Sciatic nerve (tissue), 2 donors: ENCODE results near the gene NECAB2. TPM values are rescaled to one million over a fixed set of nuclear protein-coding genes. Genes with fewer than 3 reads are reported as not detected.

Experiments
- ATAC-seq: fragments of 200-7000 bp; cut with Tn5 transposase; one replicate; pipeline ENCODE4 v1.9.1; 2020; ENCODE audit warnings: mild to moderate bottlenecking, moderate library complexity
- DNase-seq: peaks from one replicate; pipeline ENCODE4 v3.0.0-alpha.2; 2020; ENCODE audit warnings: low spot score
- intact Hi-C: fragments of 100-400 bp; cut with DNase I; formaldehyde crosslinking; loops from one replicate; pipeline ENCODE4 v1.14.2; 2022
- total RNA-seq: library from RNA; stranded (reverse); fragmentation: NEBNext Ultra II Directional; extraction: Animal tissue kit (Norgen Biotek cat#: 25700); gene quantifications from one replicate; pipeline ENCODE4 v1.2.1, GENCODE V29; 2021
- donor health status: DM: no; HTN: no; CAD: no.
- donor health status: DM: no; HTN: no; CAD: no.

The NECAB2 gene
- total RNA-seq, 1 donor from 2014 or later = 0.80 TPM

- DNase-seq = no peak
- intact Hi-C loops = no loop called here
- no peak for ATAC-seq
Measured at GRCh38 chr16:84032458-84033178, 64.6 kb downstream of the NECAB2 start.

DNA sequence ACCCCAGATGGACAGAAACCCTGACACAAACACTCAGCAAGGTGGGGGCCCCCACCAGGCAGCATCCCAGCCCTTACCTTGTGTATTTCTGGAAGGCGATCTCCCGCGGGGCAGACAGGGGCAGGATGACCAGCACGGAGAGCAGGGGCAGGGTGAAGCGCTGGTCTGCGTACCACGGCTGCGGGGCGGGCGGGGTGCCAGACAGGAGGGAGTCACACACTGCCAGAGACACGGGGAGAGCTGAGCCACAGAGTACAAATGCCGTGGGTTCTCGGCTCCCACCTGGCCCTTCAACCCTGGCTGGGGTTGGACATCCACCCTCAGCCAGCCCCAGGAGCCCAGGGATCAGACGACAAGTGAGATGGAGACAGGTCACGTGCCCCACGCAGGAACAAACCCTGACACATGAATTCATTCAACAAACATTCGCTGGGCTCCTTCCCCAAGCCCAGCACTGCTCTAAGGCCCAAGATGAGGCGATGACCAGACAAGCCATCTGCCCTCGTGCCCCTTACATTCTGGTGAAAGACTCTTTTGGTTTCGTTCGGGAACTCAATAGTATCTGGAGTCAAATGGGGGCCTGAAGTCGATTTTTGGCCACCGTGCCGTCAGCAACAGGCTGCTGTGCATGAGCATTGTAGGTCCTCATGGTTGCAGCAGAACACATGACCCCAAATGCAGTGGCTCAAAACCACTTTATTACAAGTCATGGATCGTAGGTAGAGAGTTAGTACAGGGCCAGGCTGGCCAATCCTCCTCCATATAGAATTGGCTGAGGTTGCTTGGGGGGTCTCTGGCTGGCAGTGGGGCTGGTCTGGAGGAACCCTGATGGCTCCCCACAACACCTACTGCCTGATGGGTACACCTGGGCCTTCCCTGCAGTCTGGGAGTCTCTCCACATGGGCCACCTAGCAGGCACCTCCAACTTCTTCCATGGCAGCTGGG is 65.5 kb downstream of the NECAB2 start:
- ATAC-seq (no peak), DNase-seq (no peak)
- intact Hi-C loops = no loop called here

DNA sequence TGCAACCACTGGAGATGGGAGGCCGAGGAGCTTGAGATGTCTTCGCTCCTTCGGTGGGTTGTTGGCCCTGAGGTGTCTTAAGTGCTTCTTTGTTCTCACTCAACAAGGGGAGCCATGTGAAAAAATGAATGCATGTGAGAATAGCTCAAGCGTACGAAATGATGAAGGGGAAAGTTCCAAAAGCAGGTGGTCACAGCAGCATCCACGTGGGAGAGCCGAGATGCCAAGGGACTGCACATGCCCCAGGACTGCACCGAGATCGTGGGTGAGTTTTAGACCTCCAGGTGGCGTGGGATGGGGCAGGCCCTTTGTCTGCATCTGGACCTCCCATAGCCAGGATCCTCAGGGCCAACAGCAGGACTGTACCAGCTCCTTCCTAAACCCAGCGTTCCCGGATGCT is 66.5 kb downstream of the NECAB2 start:
- ATAC-seq = no peak
- intact Hi-C loops = no loop called here
- DNase-seq = no peak

DNA sequence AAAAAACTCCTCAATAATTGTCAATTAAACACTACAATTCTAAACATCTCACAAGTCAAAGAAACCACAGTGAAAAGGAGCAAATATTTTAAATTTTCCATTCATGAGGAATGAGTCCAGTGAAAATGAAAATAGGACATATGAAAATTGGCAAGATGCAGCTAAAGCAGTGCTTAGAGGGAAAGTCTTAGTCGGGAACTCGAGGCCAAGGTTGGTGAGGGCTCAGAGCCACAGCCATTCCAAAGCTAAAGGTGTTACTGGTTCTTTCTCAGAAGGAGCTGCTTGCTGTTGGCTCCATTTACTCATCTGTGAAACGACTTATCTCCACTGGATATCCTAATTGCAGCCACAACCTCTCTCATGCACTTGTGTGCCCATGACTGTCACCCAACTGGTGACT is 68.1 kb downstream of the NECAB2 start:
- intact Hi-C loops = no loop called here
- ATAC-seq (no peak), DNase-seq (no peak)

GRCh38 chr16:84036982-84037425 is 69.0 kb downstream of the NECAB2 start:
- ATAC-seq = no peak
- intact Hi-C loops = no loop called here

DNA sequence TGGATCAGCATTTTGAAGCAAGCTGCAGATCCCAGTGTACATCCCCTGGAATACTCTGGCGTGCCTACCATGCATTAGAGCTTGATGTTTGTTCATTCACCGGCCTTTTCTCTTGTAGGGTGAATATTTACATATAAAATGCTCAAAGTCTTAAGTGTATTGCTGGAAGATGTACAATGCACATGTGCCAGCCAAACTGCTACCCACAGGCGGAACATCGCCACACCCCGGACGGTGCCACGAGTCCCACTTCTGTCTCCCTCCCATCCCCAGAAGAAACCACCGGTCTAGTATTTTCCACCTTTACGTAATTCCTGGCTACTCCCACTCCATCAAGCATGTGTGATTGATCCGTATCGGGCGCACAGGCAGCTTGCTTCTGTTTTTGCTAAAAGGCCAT is 70.4 kb downstream of the NECAB2 start:
- DNase-seq (no peak), ATAC-seq (no peak)
- intact Hi-C loops = no loop called here

More at GRCh38 chr16:84036982-84037425, 69.0 kb downstream of the NECAB2 start:
- DNase-seq = no peak

DNA sequence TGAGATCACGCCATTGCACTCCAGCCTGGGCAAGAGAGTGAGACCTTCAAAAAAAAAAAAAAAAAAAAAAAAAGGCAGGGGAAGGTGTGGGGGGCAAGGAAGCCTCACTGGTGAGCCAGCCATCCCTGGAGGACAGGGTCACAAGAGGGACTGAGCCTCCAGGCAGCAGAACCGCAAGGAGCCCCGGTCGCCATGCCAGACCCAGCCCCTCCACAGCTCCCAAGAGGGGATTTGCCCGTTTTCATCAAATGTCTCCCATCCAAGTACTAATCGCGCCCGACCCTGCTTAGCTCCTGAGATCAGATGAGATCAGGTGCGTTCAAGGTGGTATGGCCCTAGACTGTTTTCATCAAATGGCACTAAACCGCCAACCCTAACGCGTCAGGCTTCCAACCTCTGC is 71.7 kb downstream of the NECAB2 start:
- intact Hi-C loops = no loop called here
- ATAC-seq (no peak), DNase-seq (no peak)

DNA sequence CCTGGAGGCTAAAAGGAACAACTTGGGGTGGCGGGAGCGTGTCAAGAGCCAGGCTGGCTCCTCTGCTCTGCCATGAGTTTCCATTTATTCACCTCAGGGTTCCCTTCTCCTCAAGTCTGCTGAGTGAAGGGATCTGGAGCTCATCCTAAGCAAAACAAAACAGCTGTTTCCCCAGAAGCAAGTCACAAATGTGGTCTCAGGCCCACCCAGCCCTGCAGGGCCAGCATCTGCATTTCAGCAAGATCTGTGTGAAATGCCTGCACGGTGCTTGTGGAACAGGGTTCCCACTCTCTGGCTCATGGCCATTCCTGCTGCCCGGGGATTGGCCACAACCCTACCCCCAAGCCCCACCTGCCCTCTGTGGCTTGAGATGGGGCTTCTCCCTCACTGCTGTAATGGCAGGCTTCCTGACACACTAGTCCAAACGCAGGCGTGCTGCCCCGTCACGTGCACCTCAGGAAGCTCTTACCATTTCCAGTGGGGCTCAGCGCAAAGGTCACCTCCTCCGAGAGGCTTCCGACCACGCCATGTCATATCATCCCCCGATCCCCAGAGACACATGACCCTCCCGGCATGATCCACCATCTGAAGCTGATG is 72.3 kb downstream of the NECAB2 start:
- no peak for DNase-seq
- intact Hi-C loops = no loop called here
- no peak for ATAC-seq

- intact Hi-C loops = no loop called here
- DNase-seq (no peak), ATAC-seq (peak; percentile 85)
Measured at GRCh38 chr16:84040823-84041820, 73.1 kb downstream of the NECAB2 start.

DNA sequence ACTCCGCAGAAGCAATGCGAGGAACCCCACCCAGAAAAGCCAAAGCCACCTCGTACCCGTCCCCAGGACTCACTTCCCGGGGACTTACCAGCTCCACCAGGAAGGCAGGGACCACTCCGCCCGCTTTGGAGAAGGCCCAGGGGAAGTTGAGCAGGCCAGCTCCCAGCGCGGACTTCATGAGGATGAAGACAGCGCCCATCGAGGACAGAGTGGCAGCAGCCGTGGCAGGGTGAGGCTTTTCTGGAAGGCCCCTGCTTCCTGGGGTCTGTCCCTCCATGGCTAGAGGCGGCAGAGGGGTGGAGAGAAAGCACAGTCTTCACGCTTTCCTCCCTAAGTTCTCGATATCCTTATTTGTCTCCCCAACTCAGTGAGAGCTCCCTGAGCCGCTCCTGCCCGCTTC is 73.8 kb downstream of the NECAB2 start:
- no peak for DNase-seq
- intact Hi-C loops = no loop called here
- no peak for ATAC-seq

DNA sequence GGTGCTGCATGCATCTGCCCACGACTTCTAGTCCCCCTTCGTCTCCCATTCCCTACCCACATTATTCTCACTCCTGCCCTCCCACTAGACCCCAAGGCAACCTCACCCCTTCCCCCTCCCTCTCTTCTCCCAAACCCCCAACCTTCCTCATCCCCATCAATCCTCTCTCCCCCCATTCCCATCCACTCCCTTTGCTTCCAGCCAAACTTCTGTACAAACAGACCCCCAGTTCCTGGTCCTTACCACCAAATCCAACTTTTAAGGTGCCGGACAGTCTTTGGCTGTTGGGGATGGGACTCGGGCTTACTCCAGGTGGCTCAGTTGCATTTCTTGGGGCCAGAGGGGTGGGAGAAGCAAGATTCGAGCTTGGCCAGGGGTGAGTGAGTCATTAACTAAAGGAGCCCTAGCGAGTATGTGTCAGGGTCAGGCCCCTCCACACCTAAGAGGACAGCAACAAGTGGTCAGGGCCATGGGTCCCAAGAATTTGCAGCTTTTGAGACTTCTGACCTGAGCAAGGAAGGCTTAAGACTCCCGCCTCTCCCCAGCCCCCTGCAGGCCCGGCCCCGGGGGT is 74.3 kb downstream of the NECAB2 start, which contains the start of gene SLC38A8:
Gene SLC38A8 (minus strand): TSS at position 488 of the 571 bp plus-strand sequence. CDS start 638 bp downstream, outside the sequence.
- ATAC-seq (no peak), DNase-seq (no peak)
- intact Hi-C loops = no loop called here

GRCh38 chr16:84042879-84043485 is 74.9 kb downstream of the NECAB2 start:
- ATAC-seq (no peak), DNase-seq (no peak)
- intact Hi-C loops = no loop called here

- ATAC-seq (no peak), DNase-seq (no peak)
- intact Hi-C loops = no loop called here
Measured at GRCh38 chr16:84043486-84044117, 75.6 kb downstream of the NECAB2 start.

- ATAC-seq (no peak), DNase-seq (no peak)
- intact Hi-C loops = no loop called here
Measured at GRCh38 chr16:84044118-84044488, 76.1 kb downstream of the NECAB2 start.

DNA sequence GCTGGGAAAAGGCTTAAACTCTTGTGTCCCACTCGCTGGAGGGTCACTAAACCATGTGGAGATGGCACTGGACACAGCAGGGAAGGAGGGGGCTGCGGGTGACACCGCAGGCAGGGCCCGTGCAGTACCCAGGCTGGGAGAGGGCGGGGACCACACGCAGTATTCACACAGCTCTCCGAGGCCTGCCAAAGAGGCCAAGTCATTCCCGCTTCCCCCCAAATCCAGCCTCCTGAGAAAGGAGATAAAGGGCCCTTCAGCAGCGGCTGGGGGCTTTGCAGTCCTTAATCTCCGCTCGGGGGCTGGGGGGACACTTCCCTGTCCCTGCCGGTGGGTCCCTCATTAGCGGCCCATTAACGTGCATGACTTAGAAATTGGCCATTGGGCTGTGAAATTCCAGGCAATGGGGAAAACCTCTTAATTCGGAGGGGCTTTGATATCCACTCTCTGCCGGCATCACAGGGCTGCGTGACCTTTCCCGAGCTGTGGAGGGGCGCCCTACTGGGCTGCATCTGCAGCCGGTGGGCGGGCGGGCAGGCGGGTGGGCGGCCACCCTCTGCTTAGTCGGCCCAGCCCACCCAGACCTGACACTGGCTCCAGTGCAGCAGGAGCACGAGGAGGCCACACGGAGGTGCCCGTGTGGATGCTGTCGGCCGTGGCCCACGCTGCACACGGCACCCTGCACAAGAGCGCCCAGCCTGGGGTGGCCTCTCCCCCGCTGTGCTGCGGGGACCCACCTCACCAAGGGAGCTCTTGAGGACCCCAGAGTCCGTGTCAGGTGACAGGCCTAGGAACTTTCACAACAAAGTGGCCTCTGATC is 77.2 kb downstream of the NECAB2 start:
- ATAC-seq (no peak), DNase-seq (no peak)
- intact Hi-C loops = no loop called here

DNA sequence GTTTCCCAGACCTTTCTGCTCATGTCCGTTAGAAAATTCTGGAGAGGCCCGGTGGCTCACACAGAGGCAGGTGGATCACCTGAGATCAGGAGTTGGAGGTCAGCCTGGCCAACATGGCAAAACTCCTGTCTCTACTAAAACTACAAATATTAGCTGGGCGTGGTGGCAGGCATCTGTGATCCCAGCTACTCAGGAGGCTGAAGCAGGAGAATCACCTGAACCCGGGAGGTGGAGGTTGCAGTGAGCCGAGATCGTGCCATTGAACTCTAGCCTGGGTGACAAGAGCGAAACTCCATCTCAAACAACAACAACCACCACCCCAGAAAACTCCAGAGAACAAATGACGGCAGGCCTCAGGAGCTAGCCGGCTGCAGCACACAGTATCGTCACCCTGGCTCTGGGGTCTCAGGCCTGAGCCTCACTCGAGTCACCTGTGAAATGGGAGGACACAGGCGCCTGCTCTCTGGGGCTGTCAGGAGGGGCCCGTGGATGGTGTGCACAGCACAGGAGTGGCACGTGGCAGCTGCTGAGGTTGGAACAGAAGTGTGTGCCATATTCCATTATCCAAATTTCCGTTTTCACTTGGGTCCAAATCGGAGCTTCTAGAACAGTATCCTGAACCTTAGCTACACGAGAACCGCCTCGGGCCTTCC is 77.9 kb downstream of the NECAB2 start:
- intact Hi-C loops = no loop called here
- DNase-seq = no peak
- ATAC-seq = no peak
